Measurements from ENCODE around the gene SERGEF. TPM values are rescaled to one million over a fixed set of nuclear protein-coding genes. Genes with fewer than 3 reads are reported as not detected.
"Not testable (repeated sequence)": the region's sequence is repeated elsewhere in the genome, so short reads cannot be mapped to it uniquely, and the experiment has no call there.

SERGEF gene
- polyA plus RNA-seq, 1 donor from 2014 or later = 68.0 TPM

GRCh38 chr11:18012122-18012905 is 533 bp downstream of the SERGEF start:
- H3K4me3 Mint-ChIP-seq = peak overlapping the region; percentile 95 to 100 (median 100)
- peak overlapping the region; percentile 57 to 98 (median 64) for H3K27ac Mint-ChIP-seq
- peaks cover 3% of the 10 kb centered on the region for H3K36me3 Mint-ChIP-seq
- no peaks in the 10 kb centered on the region for H3K27me3 Mint-ChIP-seq
- H3K9me3 Mint-ChIP-seq = peaks cover 0 to 5% (median 0%) of the 10 kb centered on the region in 3 donors
- H3K4me1 Mint-ChIP-seq = peaks cover 10 to 17% (median 16%) of the 10 kb centered on the region in 3 donors

GRCh38 chr11:18011633-18012032 is 1.2 kb downstream of the SERGEF start:
- peaks cover 3% of the 10 kb centered on the region for H3K36me3 Mint-ChIP-seq
- peaks cover 10 to 17% (median 16%) of the 10 kb centered on the region in 3 donors for H3K4me1 Mint-ChIP-seq
- H3K27me3 Mint-ChIP-seq = no peaks in the 10 kb centered on the region
- H3K9me3 Mint-ChIP-seq = peaks cover 0 to 5% (median 0%) of the 10 kb centered on the region in 3 donors
- peak overlapping the region; percentile 57 to 98 (median 64) for H3K27ac Mint-ChIP-seq
- peak overlapping the region; percentile 95 to 100 (median 100) for H3K4me3 Mint-ChIP-seq

- H3K27me3 Mint-ChIP-seq = no peaks in the 10 kb centered on the region
- H3K4me3 Mint-ChIP-seq = peak overlapping the region in 2 of 4 donors; percentile 95 to 100
- peaks cover 0 to 5% (median 0%) of the 10 kb centered on the region in 3 donors for H3K9me3 Mint-ChIP-seq
- H3K4me1 Mint-ChIP-seq = peaks cover 10 to 17% (median 16%) of the 10 kb centered on the region in 3 donors
- H3K27ac Mint-ChIP-seq = peak overlapping the region; percentile 57 to 98 (median 64)
- H3K36me3 Mint-ChIP-seq = peaks cover 3% of the 10 kb centered on the region
Measured at GRCh38 chr11:18010977-18011586, 1.8 kb downstream of the SERGEF start.

GRCh38 chr11:18010121-18010670 is 2.7 kb downstream of the SERGEF start:
- Mint-ChIP-seq H3K36me3 (peaks cover 3% of the 10 kb centered on the region), H3K4me3 (peak overlapping the region in 1 of 4 donors; percentile 95), H3K27me3 (no peaks in the 10 kb centered on the region), H3K4me1 (peaks cover 10 to 17% (median 16%) of the 10 kb centered on the region in 3 donors), H3K9me3 (peaks cover 0 to 5% (median 0%) of the 10 kb centered on the region in 3 donors), H3K27ac (peak overlapping the region; percentile 4 to 98 (median 57))

GRCh38 chr11:18005376-18006129 is 7.3 kb downstream of the SERGEF start:
- no peak overlapping the region for H3K27ac Mint-ChIP-seq
- H3K9me3 Mint-ChIP-seq = no peaks in the 10 kb centered on the region
- peaks cover 0 to 1% (median 1%) of the 10 kb centered on the region in 3 donors for H3K4me1 Mint-ChIP-seq
- H3K4me3 Mint-ChIP-seq = peak overlapping the region in 1 of 4 donors; percentile 10
- H3K27me3 Mint-ChIP-seq = no peaks in the 10 kb centered on the region
- H3K36me3 Mint-ChIP-seq = peaks cover 7% of the 10 kb centered on the region

- Mint-ChIP-seq H3K4me1 (peaks cover 0 to 2% (median 0%) of the 10 kb centered on the region in 3 donors), H3K36me3 (peaks cover 7% of the 10 kb centered on the region), H3K27ac (no peak overlapping the region), H3K27me3 (no peaks in the 10 kb centered on the region), H3K4me3 (no peak overlapping the region), H3K9me3 (no peaks in the 10 kb centered on the region)
Measured at GRCh38 chr11:18001191-18001590, 11.7 kb downstream of the SERGEF start.

- Mint-ChIP-seq H3K4me1 (peaks cover 0 to 2% (median 0%) of the 10 kb centered on the region in 3 donors), H3K27me3 (no peaks in the 10 kb centered on the region), H3K9me3 (no peaks in the 10 kb centered on the region), H3K27ac (no peak overlapping the region), H3K36me3 (peaks cover 7% of the 10 kb centered on the region), H3K4me3 (no peak overlapping the region)
Measured at GRCh38 chr11:18000760-18001159, 12.1 kb downstream of the SERGEF start.

- not testable (repeated sequence) for H3K36me3 Mint-ChIP-seq, H3K27ac Mint-ChIP-seq, H3K9me3 Mint-ChIP-seq, H3K4me3 Mint-ChIP-seq, H3K27me3 Mint-ChIP-seq, H3K4me1 Mint-ChIP-seq
Measured at GRCh38 chr11:18000128-18000527, 12.7 kb downstream of the SERGEF start.

GRCh38 chr11:17992916-17993315 is 19.9 kb downstream of the SERGEF start:
- Mint-ChIP-seq H3K4me3 (no peak overlapping the region), H3K27ac (no peak overlapping the region), H3K4me1 (peaks cover 2 to 5% (median 4%) of the 10 kb centered on the region in 3 donors), H3K9me3 (no peaks in the 10 kb centered on the region), H3K27me3 (no peaks in the 10 kb centered on the region), H3K36me3 (no peaks in the 10 kb centered on the region)

- Mint-ChIP-seq H3K27me3 (no peaks in the 10 kb centered on the region), H3K4me3 (no peak overlapping the region), H3K4me1 (peaks cover 2 to 5% (median 4%) of the 10 kb centered on the region in 3 donors), H3K27ac (no peak overlapping the region), H3K36me3 (no peaks in the 10 kb centered on the region), H3K9me3 (no peaks in the 10 kb centered on the region)
Measured at GRCh38 chr11:17991783-17992433, 20.9 kb downstream of the SERGEF start.

- H3K27me3 Mint-ChIP-seq = no peaks in the 10 kb centered on the region
- H3K27ac Mint-ChIP-seq = no peak overlapping the region
- no peaks in the 10 kb centered on the region for H3K9me3 Mint-ChIP-seq
- no peak overlapping the region for H3K4me3 Mint-ChIP-seq
- peaks cover 0 to 5% (median 4%) of the 10 kb centered on the region in 3 donors for H3K4me1 Mint-ChIP-seq
- peaks cover 2% of the 10 kb centered on the region for H3K36me3 Mint-ChIP-seq
Measured at GRCh38 chr11:17989306-17989705, 23.5 kb downstream of the SERGEF start.

GRCh38 chr11:17988465-17988864 is 24.4 kb downstream of the SERGEF start:
- Mint-ChIP-seq H3K9me3 (no peaks in the 10 kb centered on the region), H3K4me3 (no peak overlapping the region), H3K27ac (no peak overlapping the region), H3K36me3 (peaks cover 6% of the 10 kb centered on the region), H3K4me1 (peaks cover 0 to 5% (median 4%) of the 10 kb centered on the region in 3 donors), H3K27me3 (no peaks in the 10 kb centered on the region)

- peaks cover 0 to 5% (median 4%) of the 10 kb centered on the region in 3 donors for H3K4me1 Mint-ChIP-seq
- H3K9me3 Mint-ChIP-seq = no peaks in the 10 kb centered on the region
- peaks cover 6% of the 10 kb centered on the region for H3K36me3 Mint-ChIP-seq
- H3K27ac Mint-ChIP-seq = no peak overlapping the region
- no peaks in the 10 kb centered on the region for H3K27me3 Mint-ChIP-seq
- H3K4me3 Mint-ChIP-seq = no peak overlapping the region
Measured at GRCh38 chr11:17987826-17988225, 25.0 kb downstream of the SERGEF start.

GRCh38 chr11:17986711-17987220 is 26.1 kb downstream of the SERGEF start:
- Mint-ChIP-seq H3K27me3 (no peaks in the 10 kb centered on the region), H3K27ac (no peak overlapping the region), H3K36me3 (peaks cover 6% of the 10 kb centered on the region), H3K9me3 (no peaks in the 10 kb centered on the region), H3K4me3 (no peak overlapping the region), H3K4me1 (peaks cover 0 to 2% (median 2%) of the 10 kb centered on the region in 3 donors)
